ENCODE measurements around the gene KLHL29. TPM values are rescaled to one million over a fixed set of nuclear protein-coding genes. Genes with fewer than 3 reads are reported as not detected.

Gene KLHL29
- total RNA-seq, 1 experiment from 2014 or later, result 16.7 TPM

DNA sequence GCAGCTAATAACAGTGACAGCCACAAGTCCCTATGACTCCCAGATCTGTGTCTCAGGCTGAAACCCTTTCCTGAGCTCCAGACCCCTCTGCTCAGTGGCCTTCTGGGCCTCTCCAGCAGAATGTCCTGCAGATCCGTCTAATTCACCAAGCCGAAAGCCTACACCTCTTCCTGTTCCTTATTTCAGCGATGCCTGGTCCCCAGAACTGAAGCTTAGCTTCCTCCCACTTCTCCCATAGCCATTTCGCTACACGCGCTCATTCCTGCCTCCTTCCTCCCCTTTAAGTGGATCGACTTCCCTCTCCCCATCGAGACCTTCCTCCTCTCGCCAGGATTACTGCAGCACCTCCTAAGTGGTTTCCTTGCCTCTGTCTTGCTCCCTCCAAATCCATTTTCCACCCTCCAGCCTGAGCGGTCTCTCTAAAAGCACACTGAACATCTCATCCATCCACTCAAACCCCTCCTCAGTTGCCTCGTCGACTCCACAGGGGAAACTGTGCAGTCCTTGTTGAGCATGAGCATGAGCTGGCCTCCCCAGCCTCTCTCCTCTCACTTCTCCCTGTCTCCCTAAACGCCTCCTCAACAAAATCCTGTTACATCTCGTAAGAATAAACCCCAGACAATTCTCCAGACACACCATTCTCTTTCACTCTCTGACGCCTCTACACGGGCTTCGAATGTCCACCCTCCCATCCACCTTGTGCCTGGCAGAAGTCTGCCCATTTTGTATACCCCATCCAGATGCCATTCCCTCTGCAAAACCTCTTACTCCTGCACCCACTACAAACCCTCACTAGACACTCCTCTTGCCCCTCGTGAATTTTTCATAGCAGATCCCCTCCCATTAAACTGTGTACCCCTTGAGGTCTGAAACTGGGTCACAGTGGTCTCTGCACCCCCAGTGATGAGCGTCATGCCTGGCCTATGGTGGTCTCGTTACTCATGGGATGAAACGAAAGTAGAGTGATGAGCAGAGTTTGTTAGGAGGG lies 309.4 kb downstream of the KLHL29 start:
- Histone ChIP-seq H3K9me3 (ENCODE audit: control insufficient read depth in 1 of 2, insufficient read depth in 1 of 2, low read depth in 1 of 2, low read length in 2 of 2) (no peaks in the 10 kb centered on the region), H2AFZ (ENCODE audit: low read depth, low read length, poor library complexity, severe bottlenecking) (no peak overlapping the region), H3K4me1 (ENCODE audit: control insufficient read depth in 1 of 2, insufficient read depth in 2 of 2, low read length in 2 of 2) (no peaks in the 10 kb centered on the region), H3K4me2 (ENCODE audit: low read length) (no peak overlapping the region), H3K9ac (ENCODE audit: low read length) (no peak overlapping the region), H3K4me3 (replicated peaks in 1 of 2; ENCODE audit: low read depth in 1 of 2, low read length in 2 of 2) (no peak overlapping the region), H3K27me3 (ENCODE audit: insufficient read depth, low read length) (no peaks in the 10 kb centered on the region), H3K36me3 (ENCODE audit: control insufficient read depth in 1 of 2, insufficient read depth in 2 of 2, low read length in 2 of 2) (no peaks in the 10 kb centered on the region), H3K79me2 (ENCODE audit: insufficient read depth, low read length) (no peaks in the 10 kb centered on the region), H3K9me2 (ENCODE audit: insufficient read depth) (no peaks in the 10 kb centered on the region), H3K27ac (ENCODE audit: low read depth, low read length) (no peak overlapping the region), H4K20me1 (ENCODE audit: insufficient read depth) (no peaks in the 10 kb centered on the region)
- POLR2A ChIA-PET, result no interaction called here
- intact Hi-C loops (cut with micrococcal nuclease), result no loop called here
- CTCF ChIA-PET, result no interaction called here
- no peak for ATAC-seq
- TF ChIP-seq, protein P1, sequence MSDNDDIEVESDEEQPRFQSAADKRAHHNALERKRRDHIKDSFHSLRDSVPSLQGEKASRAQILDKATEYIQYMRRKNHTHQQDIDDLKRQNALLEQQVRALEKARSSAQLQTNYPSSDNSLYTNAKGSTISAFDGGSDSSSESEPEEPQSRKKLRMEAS (IDR thresholded peaks at IDR 0.05), result no peak
- TF ChIP-seq, protein P2, sequence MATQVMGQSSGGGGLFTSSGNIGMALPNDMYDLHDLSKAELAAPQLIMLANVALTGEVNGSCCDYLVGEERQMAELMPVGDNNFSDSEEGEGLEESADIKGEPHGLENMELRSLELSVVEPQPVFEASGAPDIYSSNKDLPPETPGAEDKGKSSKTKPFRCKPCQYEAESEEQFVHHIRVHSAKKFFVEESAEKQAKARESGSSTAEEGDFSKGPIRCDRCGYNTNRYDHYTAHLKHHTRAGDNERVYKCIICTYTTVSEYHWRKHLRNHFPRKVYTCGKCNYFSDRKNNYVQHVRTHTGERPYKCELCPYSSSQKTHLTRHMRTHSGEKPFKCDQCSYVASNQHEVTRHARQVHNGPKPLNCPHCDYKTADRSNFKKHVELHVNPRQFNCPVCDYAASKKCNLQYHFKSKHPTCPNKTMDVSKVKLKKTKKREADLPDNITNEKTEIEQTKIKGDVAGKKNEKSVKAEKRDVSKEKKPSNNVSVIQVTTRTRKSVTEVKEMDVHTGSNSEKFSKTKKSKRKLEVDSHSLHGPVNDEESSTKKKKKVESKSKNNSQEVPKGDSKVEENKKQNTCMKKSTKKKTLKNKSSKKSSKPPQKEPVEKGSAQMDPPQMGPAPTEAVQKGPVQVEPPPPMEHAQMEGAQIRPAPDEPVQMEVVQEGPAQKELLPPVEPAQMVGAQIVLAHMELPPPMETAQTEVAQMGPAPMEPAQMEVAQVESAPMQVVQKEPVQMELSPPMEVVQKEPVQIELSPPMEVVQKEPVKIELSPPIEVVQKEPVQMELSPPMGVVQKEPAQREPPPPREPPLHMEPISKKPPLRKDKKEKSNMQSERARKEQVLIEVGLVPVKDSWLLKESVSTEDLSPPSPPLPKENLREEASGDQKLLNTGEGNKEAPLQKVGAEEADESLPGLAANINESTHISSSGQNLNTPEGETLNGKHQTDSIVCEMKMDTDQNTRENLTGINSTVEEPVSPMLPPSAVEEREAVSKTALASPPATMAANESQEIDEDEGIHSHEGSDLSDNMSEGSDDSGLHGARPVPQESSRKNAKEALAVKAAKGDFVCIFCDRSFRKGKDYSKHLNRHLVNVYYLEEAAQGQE (IDR thresholded peaks at IDR 0.05; ENCODE audit: low read depth), result no peak
- TF ChIP-seq EZH2 (IDR thresholded peaks at IDR 0.05) (no peak), CBX3 (IDR thresholded peaks at IDR 0.05; ENCODE audit: low read depth) (no peak), JUND (IDR thresholded peaks at IDR 0.05) (no peak), SIN3A (IDR thresholded peaks at IDR 0.05; ENCODE audit: low read depth) (no peak), ZNF274 (IDR thresholded peaks at IDR 0.05; ENCODE audit: low read depth, low read length) (no peak), EZH2phosphoT487 (IDR thresholded peaks at IDR 0.05; ENCODE audit: borderline replicate concordance) (no peak), CEBPB (IDR thresholded peaks at IDR 0.05; ENCODE audit: low read depth) (no peak), TCF7L2 (IDR thresholded peaks at IDR 0.05; ENCODE audit: borderline replicate concordance, extremely low read depth, insufficient read depth, insufficient read length) (no peak), FOSL1 (IDR thresholded peaks at IDR 0.05; ENCODE audit: low read depth) (no peak), ZFX (IDR thresholded peaks at IDR 0.05) (no peak), SRF (IDR thresholded peaks at IDR 0.05; ENCODE audit: low read depth) (no peak)
- TF ChIP-seq, protein P3, sequence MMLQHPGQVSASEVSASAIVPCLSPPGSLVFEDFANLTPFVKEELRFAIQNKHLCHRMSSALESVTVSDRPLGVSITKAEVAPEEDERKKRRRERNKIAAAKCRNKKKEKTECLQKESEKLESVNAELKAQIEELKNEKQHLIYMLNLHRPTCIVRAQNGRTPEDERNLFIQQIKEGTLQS (IDR thresholded peaks at IDR 0.05), result no peak
- TF ChIP-seq, protein P4, sequence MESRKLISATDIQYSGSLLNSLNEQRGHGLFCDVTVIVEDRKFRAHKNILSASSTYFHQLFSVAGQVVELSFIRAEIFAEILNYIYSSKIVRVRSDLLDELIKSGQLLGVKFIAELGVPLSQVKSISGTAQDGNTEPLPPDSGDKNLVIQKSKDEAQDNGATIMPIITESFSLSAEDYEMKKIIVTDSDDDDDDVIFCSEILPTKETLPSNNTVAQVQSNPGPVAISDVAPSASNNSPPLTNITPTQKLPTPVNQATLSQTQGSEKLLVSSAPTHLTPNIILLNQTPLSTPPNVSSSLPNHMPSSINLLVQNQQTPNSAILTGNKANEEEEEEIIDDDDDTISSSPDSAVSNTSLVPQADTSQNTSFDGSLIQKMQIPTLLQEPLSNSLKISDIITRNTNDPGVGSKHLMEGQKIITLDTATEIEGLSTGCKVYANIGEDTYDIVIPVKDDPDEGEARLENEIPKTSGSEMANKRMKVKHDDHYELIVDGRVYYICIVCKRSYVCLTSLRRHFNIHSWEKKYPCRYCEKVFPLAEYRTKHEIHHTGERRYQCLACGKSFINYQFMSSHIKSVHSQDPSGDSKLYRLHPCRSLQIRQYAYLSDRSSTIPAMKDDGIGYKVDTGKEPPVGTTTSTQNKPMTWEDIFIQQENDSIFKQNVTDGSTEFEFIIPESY (IDR thresholded peaks at IDR 0.05; ENCODE audit: extremely low read depth, insufficient replicate concordance, low read length), result no peak
- RAD21 ChIA-PET (ENCODE audit: low non-redundant PET in 1 of 2, low total read pairs in 2 of 2, uncharacterized antibody in 2 of 2, unreplicated experiment in 2 of 2), result no interaction called here
- BruUV-seq (replicated peaks), result no TSS peak
- no peak for DNase-seq (ENCODE audit: low read depth, low spot score)
